ENCODE results near the gene MVB12B. TPM values are rescaled to one million over a fixed set of nuclear protein-coding genes. Genes with fewer than 3 reads are reported as not detected.

The MVB12B gene
- total RNA-seq, 1 experiment from 2014 or later, result 10.9 TPM

DNA sequence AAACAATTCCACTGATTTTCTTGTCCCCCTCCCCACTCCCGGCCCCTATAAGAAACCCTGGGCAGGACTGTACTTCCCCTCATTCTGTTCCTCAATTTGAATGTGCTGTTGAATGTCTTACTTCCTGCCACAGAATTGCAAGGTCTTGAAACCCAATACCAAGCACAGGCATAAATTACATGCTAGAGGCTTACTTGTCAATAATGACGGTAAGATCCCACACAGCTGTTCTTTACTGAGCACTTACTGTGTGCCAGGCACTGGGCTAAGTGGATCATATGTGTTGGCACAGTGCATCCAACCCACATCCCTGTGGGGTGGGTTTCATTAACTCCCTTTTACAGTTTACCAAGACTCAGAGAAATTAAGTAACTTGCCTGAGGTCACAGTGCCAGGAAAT is 63.4 kb downstream of the MVB12B start:
- ChIA-PET RAD21 (ENCODE audit: low non-redundant PET in 1 of 2, low total read pairs in 2 of 2, uncharacterized antibody in 2 of 2, unreplicated experiment in 2 of 2) (no interaction called here), POLR2A (no interaction called here), CTCF (no interaction called here)
- Histone ChIP-seq H3K4me3 (replicated peaks in 1 of 2; ENCODE audit: low read depth in 1 of 2, low read length in 2 of 2) (no peak overlapping the region), H3K4me2 (ENCODE audit: low read length) (no peak overlapping the region), H3K36me3 (ENCODE audit: control insufficient read depth in 1 of 2, insufficient read depth in 2 of 2, low read length in 2 of 2) (no peaks in the 10 kb centered on the region), H3K4me1 (ENCODE audit: control insufficient read depth in 1 of 2, insufficient read depth in 2 of 2, low read length in 2 of 2) (peaks cover 3 to 4% of the 10 kb centered on the region in 2 experiments; a peak in 3 of 4 replicates), H3K79me2 (ENCODE audit: insufficient read depth, low read length) (no peaks in the 10 kb centered on the region), H2AFZ (ENCODE audit: low read depth, low read length, poor library complexity, severe bottlenecking) (no peak overlapping the region), H3K9me2 (ENCODE audit: insufficient read depth) (no peaks in the 10 kb centered on the region), H3K9ac (ENCODE audit: low read length) (no peak overlapping the region), H3K27me3 (ENCODE audit: insufficient read depth, low read length) (no peaks in the 10 kb centered on the region), H3K27ac (ENCODE audit: low read depth, low read length) (no peak overlapping the region), H3K9me3 (ENCODE audit: control insufficient read depth in 1 of 2, insufficient read depth in 1 of 2, low read depth in 1 of 2, low read length in 2 of 2) (no peaks in the 10 kb centered on the region), H4K20me1 (ENCODE audit: insufficient read depth) (no peaks in the 10 kb centered on the region)
- TF ChIP-seq, protein P1, sequence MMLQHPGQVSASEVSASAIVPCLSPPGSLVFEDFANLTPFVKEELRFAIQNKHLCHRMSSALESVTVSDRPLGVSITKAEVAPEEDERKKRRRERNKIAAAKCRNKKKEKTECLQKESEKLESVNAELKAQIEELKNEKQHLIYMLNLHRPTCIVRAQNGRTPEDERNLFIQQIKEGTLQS (IDR thresholded peaks at IDR 0.05), result no peak
- TF ChIP-seq CEBPB (IDR thresholded peaks at IDR 0.05; ENCODE audit: low read depth) (no peak), EGR1 (IDR thresholded peaks at IDR 0.05; ENCODE audit: low read depth) (no peak), CBX3 (IDR thresholded peaks at IDR 0.05; ENCODE audit: low read depth) (no peak), REST (IDR thresholded peaks at IDR 0.05; ENCODE audit: low read depth) (no peak), ZFX (IDR thresholded peaks at IDR 0.05) (no peak), SP1 (IDR thresholded peaks at IDR 0.05; ENCODE audit: low read depth) (no peak), EZH2phosphoT487 (IDR thresholded peaks at IDR 0.05; ENCODE audit: borderline replicate concordance) (no peak), POLR2AphosphoS5 (IDR thresholded peaks at IDR 0.05; ENCODE audit: low read depth, low read length) (no peak), RAD21 (IDR thresholded peaks at IDR 0.05; ENCODE audit: low read depth) (no peak)
- TF ChIP-seq, protein P2, sequence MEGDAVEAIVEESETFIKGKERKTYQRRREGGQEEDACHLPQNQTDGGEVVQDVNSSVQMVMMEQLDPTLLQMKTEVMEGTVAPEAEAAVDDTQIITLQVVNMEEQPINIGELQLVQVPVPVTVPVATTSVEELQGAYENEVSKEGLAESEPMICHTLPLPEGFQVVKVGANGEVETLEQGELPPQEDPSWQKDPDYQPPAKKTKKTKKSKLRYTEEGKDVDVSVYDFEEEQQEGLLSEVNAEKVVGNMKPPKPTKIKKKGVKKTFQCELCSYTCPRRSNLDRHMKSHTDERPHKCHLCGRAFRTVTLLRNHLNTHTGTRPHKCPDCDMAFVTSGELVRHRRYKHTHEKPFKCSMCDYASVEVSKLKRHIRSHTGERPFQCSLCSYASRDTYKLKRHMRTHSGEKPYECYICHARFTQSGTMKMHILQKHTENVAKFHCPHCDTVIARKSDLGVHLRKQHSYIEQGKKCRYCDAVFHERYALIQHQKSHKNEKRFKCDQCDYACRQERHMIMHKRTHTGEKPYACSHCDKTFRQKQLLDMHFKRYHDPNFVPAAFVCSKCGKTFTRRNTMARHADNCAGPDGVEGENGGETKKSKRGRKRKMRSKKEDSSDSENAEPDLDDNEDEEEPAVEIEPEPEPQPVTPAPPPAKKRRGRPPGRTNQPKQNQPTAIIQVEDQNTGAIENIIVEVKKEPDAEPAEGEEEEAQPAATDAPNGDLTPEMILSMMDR (IDR thresholded peaks at IDR 0.05 in 2 of 3, conservative IDR thresholded peaks at IDR 0.05 in 1 of 3; ENCODE audit: borderline replicate concordance in 1 of 3, insufficient read depth in 1 of 3, low read depth in 2 of 3, low read length in 2 of 3), result no peak
- TF ChIP-seq, protein P3, sequence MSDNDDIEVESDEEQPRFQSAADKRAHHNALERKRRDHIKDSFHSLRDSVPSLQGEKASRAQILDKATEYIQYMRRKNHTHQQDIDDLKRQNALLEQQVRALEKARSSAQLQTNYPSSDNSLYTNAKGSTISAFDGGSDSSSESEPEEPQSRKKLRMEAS (IDR thresholded peaks at IDR 0.05), result no peak
- ATAC-seq (no peak), DNase-seq (ENCODE audit: low read depth, low spot score) (no peak)
- intact Hi-C loops (cut with micrococcal nuclease), result no loop called here
- no TSS peak for BruUV-seq (replicated peaks)

All from HCT116 (cell line).